NCI-H2081 (cell line): Measurements from ENCODE around the gene PDE9A.
A peak's percentile ranks its signal among the peaks of the same experiment; 100 is the strongest.
"Not testable (repeated sequence)": the region's sequence is repeated elsewhere in the genome, so short reads cannot be mapped to it uniquely, and the experiment has no call there.

Experiments used
- DNase-seq, 2 experiments: peaks; one replicate each; lab custom pipeline; 2025; lab: John Stamatoyannopoulos, UW

Gene PDE9A

DNA sequence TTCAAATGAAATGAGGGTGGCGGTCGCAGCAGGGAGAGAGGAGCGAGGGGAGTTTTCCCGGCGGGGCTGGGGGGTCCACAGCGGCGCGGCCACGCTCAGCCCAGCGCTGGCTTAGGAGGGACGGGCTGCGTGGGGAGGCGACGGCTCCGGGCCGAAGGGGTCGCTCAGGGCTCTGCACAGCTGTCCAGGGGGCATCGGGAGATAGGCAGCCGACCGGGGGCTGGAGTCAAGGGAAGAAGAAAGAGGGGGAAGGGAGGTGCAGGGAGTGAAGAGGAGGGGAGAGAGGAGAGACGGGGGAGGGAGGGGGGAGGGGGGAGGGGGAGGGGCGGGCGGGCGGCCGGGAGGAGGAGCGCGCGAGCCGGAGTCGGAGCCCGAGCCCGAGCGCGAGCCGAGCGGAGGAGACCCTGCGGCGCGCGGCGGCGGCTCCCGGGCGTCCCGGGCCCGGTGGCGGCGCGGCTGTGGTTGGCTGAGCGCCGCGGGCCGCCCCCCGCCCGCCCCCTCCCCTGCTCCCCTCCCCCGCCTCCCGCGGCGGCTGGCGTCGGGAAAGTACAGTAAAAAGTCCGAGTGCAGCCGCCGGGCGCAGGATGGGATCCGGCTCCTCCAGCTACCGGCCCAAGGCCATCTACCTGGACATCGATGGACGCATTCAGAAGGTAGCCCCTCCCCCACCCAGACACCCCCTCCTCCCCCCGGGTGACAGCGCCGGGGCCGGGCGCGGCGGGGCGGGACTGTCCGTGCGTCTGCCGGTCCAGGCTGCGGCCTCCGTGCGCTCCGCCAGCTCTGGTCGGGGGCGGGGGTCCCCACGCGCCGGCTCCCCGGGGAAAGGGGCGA is at the start of gene PDE9A:
PDE9A (plus strand) TSS at position 391 of the 831 bp plus-strand sequence; CDS start at position 585, 194 bp downstream.
- peak in 1 of 2 experiments; percentile 22 for DNase-seq

GRCh38 chr21:42607102-42607501 is 46.3 kb upstream of the PDE9A start:
- DNase-seq: no peak

GRCh38 chr21:42607525-42608102 is 45.8 kb upstream of the PDE9A start:
- DNase-seq: no peak

GRCh38 chr21:42608446-42608845 is 45.0 kb upstream of the PDE9A start:
- DNase-seq: no peak

DNA sequence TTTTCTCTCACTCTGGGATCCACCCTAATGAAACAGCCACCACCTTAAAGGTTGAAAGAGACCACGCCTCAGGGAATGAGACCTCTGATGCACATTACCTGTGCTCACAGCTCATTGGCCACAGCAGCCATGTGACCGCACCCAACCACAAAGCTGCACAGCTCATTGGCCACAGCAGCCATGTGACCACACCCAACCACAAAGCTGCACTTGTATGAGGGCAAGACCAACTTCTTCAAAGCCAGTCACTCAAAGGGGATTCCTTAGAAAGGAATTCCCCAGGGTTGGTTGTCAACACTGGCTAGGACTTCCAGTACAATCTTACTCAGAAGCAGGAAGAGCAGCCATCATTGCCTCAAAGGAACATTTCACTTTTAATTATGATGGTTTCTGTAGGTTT is 43.6 kb upstream of the PDE9A start:
- DNase-seq: no peak

- DNase-seq: no peak
These were observed 41.6 kb upstream of the PDE9A start for GRCh38 chr21:42611852-42612251.

DNA sequence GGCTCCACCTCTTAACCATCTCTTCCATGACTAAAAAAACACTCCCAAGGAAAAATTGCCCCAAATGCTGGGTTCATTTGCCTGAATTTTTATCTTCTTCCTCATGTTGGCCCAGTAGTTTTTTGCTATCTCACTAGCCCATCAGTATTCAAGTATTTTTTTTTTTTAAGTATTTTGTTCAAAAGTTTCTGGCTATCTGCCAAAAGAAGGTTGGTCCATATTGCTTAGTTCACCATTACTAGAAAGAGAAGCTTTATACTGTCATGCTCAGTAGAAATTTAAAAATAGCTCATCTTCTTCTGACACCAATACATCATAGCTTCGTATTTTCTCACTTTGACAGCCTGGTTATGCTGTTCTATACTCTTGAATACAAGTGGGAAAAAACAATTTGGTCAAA is 41.0 kb upstream of the PDE9A start:
- no peak for DNase-seq

DNA sequence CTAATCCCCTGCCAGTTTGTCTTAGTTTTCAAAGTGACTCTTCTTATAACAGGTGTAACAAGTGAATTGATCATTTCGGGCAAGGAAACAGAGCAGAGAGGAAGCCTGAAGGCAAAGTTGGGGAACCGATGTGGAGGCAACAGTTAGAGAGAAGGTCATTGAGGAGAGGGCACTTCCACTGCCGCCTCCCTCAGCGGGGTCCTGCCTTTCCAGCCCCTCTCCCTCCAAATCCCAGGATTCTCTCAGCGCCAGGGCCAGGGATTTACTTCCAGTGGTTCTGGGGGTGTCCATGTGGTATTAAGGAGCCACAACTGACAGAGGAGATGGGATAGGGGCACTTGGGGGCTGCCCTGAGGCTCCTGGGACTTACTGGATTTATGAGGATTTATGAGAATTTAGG is 39.7 kb upstream of the PDE9A start:
- DNase-seq: no peak

DNA sequence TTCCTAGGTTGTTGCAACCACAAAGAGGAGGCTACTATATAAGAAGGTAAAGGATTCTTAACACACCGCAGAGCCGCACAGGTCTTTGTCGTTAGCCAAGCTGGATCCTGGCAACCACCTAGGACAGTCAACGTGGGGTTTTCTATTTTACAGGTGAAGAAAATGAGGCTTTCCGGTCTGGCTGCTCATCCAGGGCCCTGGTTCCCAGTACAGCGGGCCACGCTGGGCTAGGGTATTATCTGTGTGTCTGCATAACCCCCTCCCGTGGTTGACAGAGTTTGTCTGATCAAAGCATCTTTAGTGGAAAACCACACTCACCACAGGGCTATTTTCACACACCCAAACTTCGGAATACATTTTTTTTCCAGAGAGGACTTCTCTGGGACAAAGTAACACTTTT is 39.0 kb upstream of the PDE9A start:
- DNase-seq: no peak

- DNase-seq: no peak
These were observed 38.5 kb upstream of the PDE9A start for GRCh38 chr21:42614811-42615351.

- not testable (repeated sequence) for DNase-seq
These were observed 38.0 kb upstream of the PDE9A start for GRCh38 chr21:42615377-42615776.

GRCh38 chr21:42615924-42616323 is 37.5 kb upstream of the PDE9A start:
- no peak for DNase-seq

- DNase-seq: no peak
These were observed 37.0 kb upstream of the PDE9A start for GRCh38 chr21:42616446-42616845.

DNA sequence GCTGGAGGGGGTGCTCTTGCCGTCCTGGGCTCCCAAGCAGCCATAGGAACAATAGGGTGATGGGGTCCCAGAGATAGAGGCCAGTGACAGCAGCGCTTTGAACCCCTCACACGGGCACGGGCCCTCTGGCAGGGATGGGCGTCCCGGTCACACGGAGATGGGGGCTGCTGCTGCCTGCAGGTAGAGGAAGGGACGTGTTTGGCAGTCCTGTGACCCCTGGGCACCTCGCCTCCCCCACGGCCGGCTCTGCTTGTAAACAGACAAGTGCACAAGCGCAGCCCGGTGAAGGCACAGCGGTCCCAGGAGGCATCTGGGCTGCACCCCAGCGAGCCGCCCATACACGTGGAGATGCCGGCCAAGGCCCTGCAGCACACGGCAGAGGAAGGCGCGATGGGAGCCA is 36.5 kb upstream of the PDE9A start:
- DNase-seq: no peak

GRCh38 chr21:42617486-42617885 is 35.9 kb upstream of the PDE9A start:
- DNase-seq: no peak

DNA sequence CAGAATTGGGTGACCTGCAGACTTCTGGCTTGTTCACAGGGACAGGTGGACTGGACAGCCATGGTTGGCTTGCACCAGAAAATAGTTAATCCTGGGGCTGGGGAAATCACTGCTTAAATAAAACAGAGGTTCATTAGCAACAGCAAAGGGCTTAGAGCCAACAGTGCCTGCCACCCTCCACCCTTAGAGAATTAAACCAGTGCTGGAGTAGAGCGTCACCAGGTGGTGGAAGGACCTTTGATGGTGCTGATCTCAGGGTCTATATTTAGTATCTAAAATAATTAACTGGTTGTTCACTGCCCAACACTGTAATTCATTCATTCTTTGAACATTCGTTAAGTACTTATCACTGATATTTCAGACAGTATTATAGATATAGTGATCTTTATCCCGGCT is 34.7 kb upstream of the PDE9A start:
- peak in 1 of 2 experiments; percentile 45 for DNase-seq

DNA sequence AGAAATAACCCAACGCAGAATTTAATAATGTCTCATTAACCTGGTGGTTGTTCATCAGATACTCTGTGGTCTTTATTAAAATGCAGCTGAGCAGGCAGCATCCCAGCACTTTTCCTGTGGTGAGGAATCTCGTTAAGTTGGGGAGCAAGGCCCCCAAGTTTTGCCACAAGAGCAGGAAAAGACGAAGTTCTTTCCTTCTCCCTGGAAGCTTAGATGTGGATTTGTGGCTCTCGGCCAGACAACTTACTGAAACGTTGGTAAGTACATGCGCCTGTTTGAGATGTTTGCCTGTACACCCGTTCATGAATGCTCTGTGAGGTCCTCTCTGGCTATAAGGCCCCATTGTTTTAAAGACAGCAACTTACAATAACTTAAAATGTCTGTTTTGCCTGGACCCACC is 34.3 kb upstream of the PDE9A start:
- DNase-seq: no peak

GRCh38 chr21:42619841-42620240 is 33.6 kb upstream of the PDE9A start:
- no peak for DNase-seq

DNA sequence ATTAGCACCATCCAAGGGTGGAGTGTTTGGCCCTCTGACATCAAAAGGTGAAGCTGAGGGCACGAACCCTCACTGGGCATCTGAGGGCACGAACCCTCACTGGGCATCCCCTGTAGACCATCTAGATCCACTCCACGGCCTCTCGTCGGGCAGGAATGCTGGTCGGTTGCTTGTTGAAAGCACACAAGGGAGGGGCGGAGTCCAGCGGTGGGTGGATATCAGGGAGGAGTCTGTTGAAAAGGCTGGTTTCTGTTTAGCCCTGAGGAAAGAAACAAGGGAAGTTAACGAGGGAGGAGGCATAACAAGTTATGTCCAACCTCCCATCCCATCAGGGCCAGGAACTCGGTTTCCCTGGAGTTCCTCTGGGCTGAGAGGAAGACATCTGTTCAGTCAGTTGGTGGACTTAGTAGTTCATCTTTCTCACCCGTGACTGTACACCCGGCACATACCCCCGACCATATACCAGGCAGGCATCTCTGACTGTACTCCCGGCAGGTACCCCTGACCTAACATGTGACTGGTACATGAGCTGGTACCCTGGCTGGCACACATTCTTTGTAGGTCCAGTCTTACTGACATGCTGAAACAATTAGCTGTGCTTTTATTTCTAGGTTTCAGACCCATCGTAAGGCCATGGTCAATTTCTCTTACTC is 32.1 kb upstream of the PDE9A start:
- DNase-seq: no peak

- DNase-seq: no peak
These were observed 31.6 kb upstream of the PDE9A start for GRCh38 chr21:42621819-42622177.

GRCh38 chr21:42622284-42622683 is 31.1 kb upstream of the PDE9A start:
- no peak for DNase-seq

DNA sequence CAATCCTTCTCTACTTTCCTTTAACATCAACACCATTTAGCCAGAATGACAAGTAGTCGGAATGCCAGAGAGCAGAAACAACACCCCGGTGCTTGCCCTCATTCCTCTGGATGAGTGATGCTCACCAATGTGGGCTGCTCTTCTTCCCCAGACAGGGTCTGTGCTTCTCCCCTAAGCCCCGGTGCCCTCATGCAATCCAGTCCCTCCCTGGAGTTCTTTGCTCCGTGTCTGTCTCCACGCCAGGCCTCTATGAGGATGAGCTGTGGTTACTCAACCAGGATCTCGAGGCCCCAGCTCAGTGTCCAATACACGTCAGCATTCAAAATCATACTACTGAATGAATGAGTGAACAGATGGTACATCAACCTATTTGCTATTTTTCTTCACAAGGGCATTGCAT is 29.7 kb upstream of the PDE9A start:
- no peak for DNase-seq
